Spleen (tissue), 11 donors: Measurements from ENCODE around the gene OSBPL8. TPM values are rescaled to one million over a fixed set of nuclear protein-coding genes. Genes with fewer than 3 reads are reported as not detected.
"Not testable (repeated sequence)": the region's sequence is repeated elsewhere in the genome, so short reads cannot be mapped to it uniquely, and the experiment has no call there.

Source experiments
- DNase-seq: peaks from one replicate; pipeline ENCODE4 v3.0.0-alpha.2; 2020
- H3K27ac ChIP-seq, 8 donors: fragments of 200-600 bp; sonication (generic) in 7 of 8; 1 replicate in 4 of 8; 2 replicates in 4 of 8; pipeline versions ENCODE4 v1.5.0 to v1.8.0; 2016 to 2021; ENCODE audit warnings: inconsistent platforms in 4 of 8, mild to moderate bottlenecking in 4 of 8, moderate library complexity in 1 of 8
- H3K27me3 ChIP-seq, 7 donors: fragments of 200-600 bp; sonication (generic) in 6 of 7; replicated peaks in 1 of 7; 1 replicate in 4 of 7; 2 replicates in 3 of 7; pipeline versions ENCODE4 v1.5.0 to v1.8.0; 2016 to 2021; ENCODE audit warnings: inconsistent platforms in 3 of 7, mild to moderate bottlenecking in 1 of 7
- H3K36me3 ChIP-seq, 6 donors: fragments of 200-600 bp; sonication (generic) in 5 of 6; 1 replicate in 4 of 6; 2 replicates in 2 of 6; pipeline versions ENCODE4 v1.5.0 to v1.8.0; 2016 to 2021; ENCODE audit warnings: inconsistent platforms in 2 of 6
- H3K4me1 ChIP-seq, 6 donors: fragments of 200-600 bp; sonication (generic) in 5 of 6; 1 replicate in 3 of 6; 2 replicates in 3 of 6; pipeline versions ENCODE4 v1.5.0 to v1.8.0; 2016 to 2021; ENCODE audit warnings: inconsistent platforms in 3 of 6
- H3K4me3 ChIP-seq, 8 donors: fragments of 200-600 bp; sonication (generic) in 7 of 8; 1 replicate in 4 of 8; 2 replicates in 4 of 8; pipeline versions ENCODE4 v1.5.0 to v1.8.0; 2016 to 2021; ENCODE audit warnings: inconsistent platforms in 4 of 8, mild to moderate bottlenecking in 4 of 8, moderate library complexity in 2 of 8
- H3K9me3 ChIP-seq, 8 donors: fragments of 200-600 bp; sonication (generic) in 7 of 8; 1 replicate in 4 of 8; 2 replicates in 4 of 8; pipeline versions ENCODE4 v1.5.0 to v1.8.0; 2016 to 2021; ENCODE audit warnings: inconsistent platforms in 4 of 8
- POLR2A ChIP-seq, 3 donors: fragments of 450-650 bp; IDR thresholded peaks; one replicate each; pipeline ENCODE4 v1.5.1; 2017; ENCODE audit warnings: antibody characterized with exemption in 3 of 3, mild to moderate bottlenecking in 1 of 3
- POLR2AphosphoS5 ChIP-seq, 3 donors: sonication (generic); formaldehyde crosslinking; IDR thresholded peaks; one replicate each; pipeline ENCODE4 v1.5.1; 2017; ENCODE audit warnings: antibody characterized with exemption in 3 of 3
- WGBS, 5 donors: extraction: QIAGEN DNeasy Blood & Tissue Kit in 3 of 5; methylation state at CpG; one replicate each; pipeline versions ENCODE4 v1.1.5 to v1.1.7; 2013 to 2018; 5-methylcytosine and 5-hydroxymethylcytosine counted together
- intact Hi-C: fragments of 100-400 bp; cut with DNase I; formaldehyde crosslinking; loops from one replicate; pipeline ENCODE4 v1.15.0; 2023; ENCODE audit warnings: low total_unique reads
- polyA plus RNA-seq, 3 donors: library from polyadenylated mRNA; stranded (reverse); fragments of 200-250 nt; gene quantifications; one replicate each; pipeline ENCODE4 v1.2.1, GENCODE V29; 2013
- total RNA-seq, 7 donors: library from RNA; depleted of rRNA in 3 of 7; stranded (reverse); fragments of >200 nt in 3 of 7; fragmentation: NEBNext Ultra II Directional in 4 of 7; extraction: Animal tissue kit (Norgen Biotek cat#: 25700) in 4 of 7; gene quantifications; one replicate each; pipeline versions ENCODE4 v1.1.0 to v1.2.1, GENCODE V29; 2016 to 2021
- TF ChIP-seq, protein P1 (sequence below), 11 experiments: fragments of 200-600 bp in 7 of 11; fragments of 450-650 bp in 4 of 11; sonication (generic) in 4 of 11; IDR thresholded peaks in 8 of 11; conservative IDR thresholded peaks in 3 of 11; 1 replicate in 7 of 11; 2 replicates in 4 of 11; pipeline versions ENCODE4 v1.4.0 to v1.8.0; 2016 to 2021; ENCODE audit warnings: antibody characterized with exemption in 11 of 11, inconsistent platforms in 4 of 11, mild to moderate bottlenecking in 1 of 11
- donor health status: healthy with polysubstance abuse.
- donor health status: DM: no; HTN: no; CAD: no; lungs with moderate emphysema.
- donor health status: DM: no; HTN: no; CAD: no.
- donor health status: Bipolar disorder and iron deficiency.
- donor health status: healthy.
- donor health status: DM: no; HTN: no; CAD: no.
- donor health status: DM: yes; HTN: yes; CAD: no.

The OSBPL8 gene
- total and polyA plus RNA-seq, 10 donors = 10.7 to 127 (median 109) TPM

GRCh38 chr12:76503957-76504356, 55.6 kb downstream of the OSBPL8 start:
- Histone ChIP-seq H3K27ac (no peak overlapping the region), H3K27me3 (no peaks in the 10 kb centered on the region), H3K36me3 (peaks cover 0 to 35% (median 3%) of the 10 kb centered on the region in 6 donors), H3K9me3 (peaks cover 0 to 9% (median 2%) of the 10 kb centered on the region in 8 donors), H3K4me1 (peaks cover 0 to 16% (median 0%) of the 10 kb centered on the region in 6 donors), H3K4me3 (no peak overlapping the region)
- DNase-seq = no peak
- intact Hi-C loops = no loop called here
- TF ChIP-seq, protein P1, sequence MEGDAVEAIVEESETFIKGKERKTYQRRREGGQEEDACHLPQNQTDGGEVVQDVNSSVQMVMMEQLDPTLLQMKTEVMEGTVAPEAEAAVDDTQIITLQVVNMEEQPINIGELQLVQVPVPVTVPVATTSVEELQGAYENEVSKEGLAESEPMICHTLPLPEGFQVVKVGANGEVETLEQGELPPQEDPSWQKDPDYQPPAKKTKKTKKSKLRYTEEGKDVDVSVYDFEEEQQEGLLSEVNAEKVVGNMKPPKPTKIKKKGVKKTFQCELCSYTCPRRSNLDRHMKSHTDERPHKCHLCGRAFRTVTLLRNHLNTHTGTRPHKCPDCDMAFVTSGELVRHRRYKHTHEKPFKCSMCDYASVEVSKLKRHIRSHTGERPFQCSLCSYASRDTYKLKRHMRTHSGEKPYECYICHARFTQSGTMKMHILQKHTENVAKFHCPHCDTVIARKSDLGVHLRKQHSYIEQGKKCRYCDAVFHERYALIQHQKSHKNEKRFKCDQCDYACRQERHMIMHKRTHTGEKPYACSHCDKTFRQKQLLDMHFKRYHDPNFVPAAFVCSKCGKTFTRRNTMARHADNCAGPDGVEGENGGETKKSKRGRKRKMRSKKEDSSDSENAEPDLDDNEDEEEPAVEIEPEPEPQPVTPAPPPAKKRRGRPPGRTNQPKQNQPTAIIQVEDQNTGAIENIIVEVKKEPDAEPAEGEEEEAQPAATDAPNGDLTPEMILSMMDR (IDR thresholded peaks at IDR 0.05 in 8 of 11, conservative IDR thresholded peaks at IDR 0.05 in 3 of 11) = no peak
- TF ChIP-seq POLR2AphosphoS5 (IDR thresholded peaks at IDR 0.05) (no peak), POLR2A (IDR thresholded peaks at IDR 0.05) (no peak)

- intact Hi-C loops = no loop called here
- Histone ChIP-seq H3K27me3 (no peaks in the 10 kb centered on the region), H3K4me3 (no peak overlapping the region), H3K4me1 (peaks cover 0 to 16% (median 0%) of the 10 kb centered on the region in 6 donors), H3K36me3 (peaks cover 0 to 33% (median 3%) of the 10 kb centered on the region in 6 donors), H3K9me3 (peaks cover 0 to 9% (median 2%) of the 10 kb centered on the region in 8 donors), H3K27ac (no peak overlapping the region)
- no peak for DNase-seq
- WGBS, 5 donors = 97 to 100% (median 98%) methylated on average over 2 of the region's 2 CpGs
- TF ChIP-seq POLR2AphosphoS5 (IDR thresholded peaks at IDR 0.05) (no peak), POLR2A (IDR thresholded peaks at IDR 0.05) (no peak)
- TF ChIP-seq, protein P1 (IDR thresholded peaks at IDR 0.05 in 8 of 11, conservative IDR thresholded peaks at IDR 0.05 in 3 of 11) = no peak
These were observed 58.2 kb downstream of the OSBPL8 start for GRCh38 chr12:76501390-76501789.

- intact Hi-C loops, H3K4me1 ChIP-seq, H3K4me3 ChIP-seq, H3K27ac ChIP-seq, DNase-seq, H3K27me3 ChIP-seq: not testable (repeated sequence)
- Histone ChIP-seq H3K9me3 (peaks cover 0 to 25% (median 14%) of the 10 kb centered on the region in 8 donors), H3K36me3 (peaks cover 0 to 38% (median 3%) of the 10 kb centered on the region in 6 donors)
- WGBS, 5 donors = 95 to 99% (median 98%) methylated on average over 4 of the region's 4 CpGs
These were observed 60.4 kb downstream of the OSBPL8 start for GRCh38 chr12:76499136-76499535.

GRCh38 chr12:76495556-76495955, 64.0 kb downstream of the OSBPL8 start:
- no peaks in the 10 kb centered on the region for H3K4me1 ChIP-seq
- H3K27me3 ChIP-seq = no peaks in the 10 kb centered on the region
- TF ChIP-seq POLR2A (IDR thresholded peaks at IDR 0.05) = no peak
- TF ChIP-seq, protein P1 (IDR thresholded peaks at IDR 0.05 in 8 of 11, conservative IDR thresholded peaks at IDR 0.05 in 3 of 11) = no peak
- no peak for TF ChIP-seq POLR2AphosphoS5 (IDR thresholded peaks at IDR 0.05)
- no peak for DNase-seq
- H3K4me3 ChIP-seq = no peak overlapping the region
- intact Hi-C loops = no loop called here
- no peak overlapping the region for H3K27ac ChIP-seq
- H3K36me3 ChIP-seq = peaks cover 0 to 28% (median 4%) of the 10 kb centered on the region in 6 donors
- peaks cover 6 to 42% (median 35%) of the 10 kb centered on the region in 8 donors for H3K9me3 ChIP-seq
- 87 to 97% (median 88%) methylated on average over 1 of the region's 1 CpG for WGBS, 5 donors

- Histone ChIP-seq H3K4me1 (peaks cover 0 to 4% (median 0%) of the 10 kb centered on the region in 6 donors), H3K27me3 (no peaks in the 10 kb centered on the region), H3K4me3 (no peak overlapping the region), H3K27ac (no peak overlapping the region), H3K9me3 (peaks cover 6 to 49% (median 38%) of the 10 kb centered on the region in 8 donors), H3K36me3 (peaks cover 0 to 45% (median 5%) of the 10 kb centered on the region in 6 donors)
- TF ChIP-seq POLR2AphosphoS5 (IDR thresholded peaks at IDR 0.05) = no peak
- TF ChIP-seq, protein P1 (IDR thresholded peaks at IDR 0.05 in 8 of 11, conservative IDR thresholded peaks at IDR 0.05 in 3 of 11) = no peak
- no peak for DNase-seq
- WGBS, 5 donors = 96 to 100% (median 97%) methylated on average over 1 of the region's 1 CpG
- intact Hi-C loops = no loop called here
These were observed 68.3 kb downstream of the OSBPL8 start for GRCh38 chr12:76491292-76491691.
